Superior temporal gyrus (tissue), 1 donor: ENCODE measurements around the gene OVCH1.
"Not testable (repeated sequence)": the region's sequence is repeated elsewhere in the genome, so short reads cannot be mapped to it uniquely, and the experiment has no call there.

Experiments
- DNase-seq: peaks from one replicate; pipeline ENCODE4 v3.0.0-alpha.2; 2016; ENCODE audit errors: extremely low spot score

The OVCH1 gene

DNA sequence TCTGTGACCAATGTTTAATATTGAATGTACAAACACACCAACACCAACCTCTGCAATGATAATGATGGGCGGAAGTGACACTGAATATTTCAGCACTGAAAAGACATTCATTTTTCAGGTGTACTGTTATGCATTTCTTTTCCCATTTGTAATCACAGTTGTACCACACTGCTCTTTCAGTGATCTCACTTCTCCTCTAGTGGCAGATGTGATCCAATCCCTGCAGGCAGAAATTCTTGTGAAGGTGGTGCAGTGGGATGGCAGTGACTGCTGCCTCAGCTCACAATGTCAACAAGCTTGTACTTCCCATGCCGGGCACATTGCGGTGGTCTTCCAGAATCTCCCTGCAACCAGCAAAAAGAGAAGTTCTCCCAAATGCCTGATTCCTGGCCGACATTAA is 93.5 kb downstream of the OVCH1 start:
- DNase-seq, result no peak

DNA sequence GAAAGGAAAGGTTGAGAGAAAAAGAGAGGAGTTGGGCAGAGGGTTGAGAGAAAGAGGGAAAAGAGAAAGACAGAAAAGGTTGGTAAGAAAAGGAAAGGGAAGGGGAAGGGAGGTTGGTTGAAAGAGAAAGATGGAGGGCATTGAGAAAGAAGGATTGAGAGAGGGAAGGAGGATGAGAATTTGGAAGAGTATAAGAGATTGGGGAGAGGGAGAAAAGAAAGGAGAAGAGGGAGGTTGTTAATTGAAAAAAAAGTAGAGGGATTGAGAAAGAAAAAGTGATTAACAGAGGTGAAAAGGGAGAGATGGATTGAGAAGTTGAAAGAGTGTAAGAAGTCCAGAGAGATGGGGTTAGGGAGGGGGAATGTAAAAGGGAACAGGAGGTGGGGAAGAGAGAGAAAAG is 95.0 kb downstream of the OVCH1 start:
- DNase-seq, result no peak

GRCh38 chr12:29398495-29398894 is 99.0 kb downstream of the OVCH1 start:
- no peak for DNase-seq

DNA sequence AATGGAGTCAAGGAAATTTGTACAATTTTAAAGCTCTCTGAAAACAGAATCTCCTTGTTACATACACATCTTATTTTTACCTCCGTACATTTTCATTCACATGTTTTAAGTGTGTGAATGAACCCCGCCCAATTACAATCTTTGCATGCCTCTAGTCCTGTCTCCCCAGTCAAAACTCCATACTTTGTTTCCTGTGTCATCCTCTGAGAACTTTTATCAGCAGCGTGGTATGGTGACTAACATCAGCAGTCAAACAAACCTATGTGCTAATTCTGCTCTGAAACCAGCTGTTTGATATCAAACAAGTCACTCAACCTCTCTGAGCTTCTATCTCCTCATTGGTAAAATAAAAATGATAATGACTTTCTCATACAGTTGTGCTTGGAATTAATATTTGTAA is 100.7 kb downstream of the OVCH1 start:
- DNase-seq, result no peak

DNA sequence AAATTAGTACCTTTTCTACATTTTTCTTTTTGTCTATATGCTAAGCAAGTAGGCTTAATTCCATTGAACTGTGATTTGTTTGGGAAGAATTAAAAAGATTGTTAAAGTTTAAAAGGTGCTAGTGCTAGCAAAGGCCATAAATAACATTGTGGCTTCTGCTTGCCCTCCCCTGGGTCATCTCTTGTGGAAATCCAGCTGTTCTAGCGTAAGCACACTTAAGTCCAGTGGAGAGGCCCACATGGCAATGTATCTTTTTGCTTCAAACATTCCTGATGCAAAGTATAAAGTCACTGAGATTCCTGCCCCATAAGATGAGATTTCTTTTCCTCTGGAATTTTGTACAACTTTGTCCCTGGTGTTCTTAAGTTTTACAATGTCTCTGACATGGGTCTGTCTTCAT is 102.1 kb downstream of the OVCH1 start:
- DNase-seq, result no peak

DNA sequence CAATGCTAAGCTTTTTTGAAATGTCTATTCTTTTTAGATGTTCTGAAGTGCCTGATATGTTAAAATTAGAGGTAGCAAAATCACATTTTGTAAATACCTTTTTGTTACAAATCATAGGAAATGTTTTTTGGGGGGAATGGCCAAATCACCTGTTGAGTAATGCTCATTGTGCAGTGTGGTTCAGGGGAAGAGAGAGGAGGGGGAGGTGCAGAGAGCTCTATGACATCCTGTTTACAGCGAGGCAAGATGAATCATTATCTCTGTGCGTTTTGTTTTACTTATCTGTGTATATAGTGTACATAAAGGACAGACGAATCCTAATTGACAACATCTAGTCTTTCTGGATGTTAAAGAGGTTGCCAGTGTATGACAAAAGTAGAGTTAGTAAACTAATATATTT is 107.1 kb downstream of the OVCH1 start:
- not testable (repeated sequence) for DNase-seq

DNA sequence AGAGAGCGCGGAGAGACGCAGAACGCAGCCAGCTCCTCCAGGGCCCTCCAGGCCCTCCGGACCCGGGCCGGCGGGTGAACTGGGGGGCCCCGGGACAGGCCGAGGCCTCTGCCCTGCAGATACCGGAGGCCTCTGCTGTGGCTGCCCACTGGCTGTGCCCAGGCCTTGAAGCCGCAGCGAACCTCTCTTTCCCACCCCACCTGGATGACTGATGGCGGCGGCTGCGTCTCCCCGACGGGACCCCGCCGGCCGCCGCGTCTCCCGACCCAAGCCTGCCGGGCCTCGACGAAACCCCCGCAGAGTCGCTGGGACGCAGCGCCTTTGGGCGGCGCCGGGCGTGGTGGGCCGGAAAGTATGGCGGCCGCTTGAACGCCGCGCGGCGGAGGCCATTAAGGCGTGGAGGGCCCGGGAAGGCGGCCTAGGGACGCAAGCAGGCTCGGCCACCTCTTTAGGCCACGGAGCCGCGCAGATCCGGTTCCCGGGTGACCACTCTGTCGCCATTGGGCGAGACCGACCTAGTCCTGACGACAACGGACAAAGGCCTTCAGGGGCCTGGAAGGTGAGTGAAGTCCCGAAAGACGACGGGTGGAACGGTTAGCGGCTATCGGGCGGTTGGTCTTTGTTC is 108.1 kb downstream of the OVCH1 start:
- DNase-seq, result no peak

- DNase-seq, result not testable (repeated sequence)
Measured at GRCh38 chr12:29386084-29386680, 111.3 kb downstream of the OVCH1 start.

GRCh38 chr12:29385194-29385593 is 112.3 kb downstream of the OVCH1 start:
- DNase-seq, result not testable (repeated sequence)

GRCh38 chr12:29382251-29382650 is 115.2 kb downstream of the OVCH1 start:
- DNase-seq, result no peak

DNA sequence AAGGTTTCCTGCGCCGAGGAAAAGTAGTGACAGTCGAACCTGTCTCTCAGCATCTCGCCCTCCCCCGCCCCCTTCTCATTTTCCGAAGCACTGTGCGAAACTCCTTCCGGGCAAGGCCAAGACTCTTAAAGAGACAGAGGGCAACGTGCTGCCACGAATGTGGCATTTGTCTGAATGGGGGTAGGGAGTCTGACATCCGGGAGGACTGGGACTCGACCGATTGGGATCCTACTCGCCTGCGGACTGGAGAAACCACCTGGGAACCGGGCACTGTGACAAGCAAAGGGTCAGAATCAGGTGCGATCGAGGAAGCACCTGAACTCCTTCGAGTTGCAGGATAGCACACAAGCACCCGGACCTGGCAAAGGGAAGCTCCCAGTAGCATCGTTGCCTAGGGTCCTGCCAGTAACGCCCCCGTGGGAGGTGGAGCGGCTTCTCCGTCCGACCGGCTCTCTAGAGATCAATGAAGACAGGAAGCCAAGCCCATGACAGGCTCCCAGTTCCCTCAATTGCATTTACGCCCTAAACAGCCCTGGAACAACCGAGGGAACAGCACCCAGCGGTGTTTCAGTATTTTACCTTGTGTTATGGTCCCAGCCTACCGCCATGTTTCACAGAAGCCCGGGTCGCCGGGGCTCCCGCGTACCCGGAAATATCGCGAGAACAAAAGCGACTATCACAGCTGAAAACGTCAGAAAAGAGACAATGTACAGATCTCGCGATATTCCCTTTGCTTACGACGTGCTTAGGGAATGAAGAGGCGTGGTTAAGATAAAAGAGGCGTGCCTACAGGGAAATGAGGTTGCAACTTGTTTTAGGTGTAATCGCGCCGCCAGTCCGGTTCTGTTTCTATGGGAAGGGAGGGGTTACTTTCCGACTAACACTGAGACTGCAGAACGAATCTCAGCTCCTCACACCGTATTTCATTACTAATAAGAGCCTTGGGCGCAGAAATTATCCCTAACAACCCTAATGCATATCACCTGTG is 116.7 kb downstream of the OVCH1 start, which contains the start of gene ERGIC2:
Gene ERGIC2 (minus strand): TSS at position 637 of the 988 bp plus-strand sequence. CDS start 9,539 bp downstream, outside the sequence.
- DNase-seq, result peak; percentile 99
